ENCODE results near the gene FBXO31. TPM values are rescaled to one million over a fixed set of nuclear protein-coding genes. Genes with fewer than 3 reads are reported as not detected.
"Not testable (repeated sequence)": the region's sequence is repeated elsewhere in the genome, so short reads cannot be mapped to it uniquely, and the experiment has no call there.

FBXO31 gene
- total RNA-seq, 1 donor from 2014 or later = 30.6 TPM

DNA sequence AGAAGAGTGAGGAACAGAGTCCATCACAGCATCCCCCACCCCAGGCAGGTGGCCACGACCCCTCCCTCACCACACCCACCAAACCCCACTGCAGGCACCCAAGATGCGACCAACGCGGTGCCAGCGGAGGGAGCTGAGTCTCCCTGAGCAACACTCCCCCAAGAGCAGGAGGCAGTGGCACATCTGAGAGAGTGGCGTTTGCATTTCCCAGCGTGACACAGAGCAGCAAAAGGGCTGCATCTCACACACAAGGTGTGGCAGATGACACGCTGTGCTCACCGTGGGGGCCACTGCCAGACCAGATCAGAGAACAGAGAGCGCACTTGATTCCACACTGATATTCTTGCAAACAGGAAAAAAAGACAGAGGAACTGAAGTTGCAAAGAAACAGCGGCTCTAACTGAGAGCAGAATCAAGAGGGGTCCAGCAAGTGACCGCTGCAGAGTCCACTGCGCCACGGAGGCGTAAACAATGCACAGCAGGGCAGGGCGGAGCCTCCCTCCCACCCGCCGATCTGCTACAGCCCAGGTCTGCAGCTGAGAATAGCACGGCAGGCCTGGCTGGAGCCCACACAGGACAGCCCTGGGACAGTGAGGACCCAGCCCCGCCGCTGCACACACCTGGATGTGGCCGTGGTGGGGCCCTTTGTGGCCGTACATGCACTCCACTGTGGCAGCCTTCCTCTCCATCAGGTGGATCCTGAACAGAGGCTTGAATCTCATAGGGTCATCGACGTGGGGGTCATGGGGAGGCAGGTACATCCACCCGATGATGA is 40.4 kb downstream of the FBXO31 start:
- no peak overlapping the region for H3K27ac Mint-ChIP-seq (ENCODE audit: unreplicated experiment)
- H3K36me3 Mint-ChIP-seq (ENCODE audit: low read depth) = peaks cover 27% of the 10 kb centered on the region
- TF ChIP-seq, protein P1, sequence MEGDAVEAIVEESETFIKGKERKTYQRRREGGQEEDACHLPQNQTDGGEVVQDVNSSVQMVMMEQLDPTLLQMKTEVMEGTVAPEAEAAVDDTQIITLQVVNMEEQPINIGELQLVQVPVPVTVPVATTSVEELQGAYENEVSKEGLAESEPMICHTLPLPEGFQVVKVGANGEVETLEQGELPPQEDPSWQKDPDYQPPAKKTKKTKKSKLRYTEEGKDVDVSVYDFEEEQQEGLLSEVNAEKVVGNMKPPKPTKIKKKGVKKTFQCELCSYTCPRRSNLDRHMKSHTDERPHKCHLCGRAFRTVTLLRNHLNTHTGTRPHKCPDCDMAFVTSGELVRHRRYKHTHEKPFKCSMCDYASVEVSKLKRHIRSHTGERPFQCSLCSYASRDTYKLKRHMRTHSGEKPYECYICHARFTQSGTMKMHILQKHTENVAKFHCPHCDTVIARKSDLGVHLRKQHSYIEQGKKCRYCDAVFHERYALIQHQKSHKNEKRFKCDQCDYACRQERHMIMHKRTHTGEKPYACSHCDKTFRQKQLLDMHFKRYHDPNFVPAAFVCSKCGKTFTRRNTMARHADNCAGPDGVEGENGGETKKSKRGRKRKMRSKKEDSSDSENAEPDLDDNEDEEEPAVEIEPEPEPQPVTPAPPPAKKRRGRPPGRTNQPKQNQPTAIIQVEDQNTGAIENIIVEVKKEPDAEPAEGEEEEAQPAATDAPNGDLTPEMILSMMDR (IDR thresholded peaks at IDR 0.05) = no peak

DNA sequence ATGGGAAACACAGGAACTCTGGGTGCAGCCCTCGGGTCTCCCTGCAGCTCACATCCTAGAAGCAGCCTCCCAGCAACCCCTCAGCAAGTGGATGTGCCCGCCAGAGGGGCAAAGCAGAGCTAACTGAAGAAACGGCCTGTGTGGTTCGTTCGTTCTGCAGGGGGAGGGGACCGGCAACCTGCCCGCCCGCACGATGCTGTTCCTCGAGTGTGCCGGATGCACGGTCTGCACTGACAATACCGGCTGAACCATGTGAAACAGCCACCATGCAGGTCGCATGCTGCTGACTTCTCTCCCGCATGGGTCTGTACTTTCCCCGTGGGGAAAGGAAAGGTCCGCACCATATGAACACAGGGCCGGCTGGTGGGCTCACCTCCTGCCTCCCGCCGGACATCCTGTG is 41.1 kb downstream of the FBXO31 start:
- no peaks in the 10 kb centered on the region for H3K9me3 Mint-ChIP-seq (ENCODE audit: low read depth)
- TF ChIP-seq, protein P1 (IDR thresholded peaks at IDR 0.05) = no peak
- peaks cover 26% of the 10 kb centered on the region for H3K36me3 Mint-ChIP-seq (ENCODE audit: low read depth)
- no peaks in the 10 kb centered on the region for H3K27me3 Mint-ChIP-seq (ENCODE audit: low read depth)
- no peak overlapping the region for H3K27ac Mint-ChIP-seq (ENCODE audit: unreplicated experiment)
- no peak overlapping the region for H3K4me3 Mint-ChIP-seq (ENCODE audit: unreplicated experiment)
- peaks cover 16% of the 10 kb centered on the region for H3K4me1 Mint-ChIP-seq (ENCODE audit: low read depth)
- DNase-seq (ENCODE audit: low spot score) = no peak

More for the DNA sequence above, 40.4 kb downstream of the FBXO31 start:
- Mint-ChIP-seq H3K9me3 (ENCODE audit: low read depth) (no peaks in the 10 kb centered on the region), H3K4me1 (ENCODE audit: low read depth) (peaks cover 16% of the 10 kb centered on the region), H3K27me3 (ENCODE audit: low read depth) (no peaks in the 10 kb centered on the region), H3K4me3 (ENCODE audit: unreplicated experiment) (no peak overlapping the region)
- DNase-seq (ENCODE audit: low spot score) = no peak

DNA sequence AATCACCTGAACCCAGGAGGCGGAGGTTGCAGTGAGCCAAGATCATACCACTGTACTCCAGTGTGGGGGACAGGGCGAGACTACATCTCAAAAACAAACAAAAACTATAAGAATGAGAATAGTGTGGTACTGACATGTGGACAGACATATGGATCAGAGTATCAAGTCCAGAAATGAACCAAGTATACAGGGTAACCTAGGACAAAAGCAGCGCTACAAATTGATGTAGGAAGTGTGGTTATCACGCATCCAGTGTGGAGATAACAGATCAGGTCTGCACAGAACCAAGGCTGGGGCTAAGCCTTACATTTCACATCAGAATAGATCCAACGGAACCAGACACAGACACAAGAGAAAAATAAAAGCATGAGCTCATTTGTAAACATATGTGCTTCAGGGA is 43.4 kb downstream of the FBXO31 start:
- H3K4me3 Mint-ChIP-seq (ENCODE audit: unreplicated experiment) = no peak overlapping the region
- no peak overlapping the region for H3K27ac Mint-ChIP-seq (ENCODE audit: unreplicated experiment)
- H3K36me3 Mint-ChIP-seq (ENCODE audit: low read depth) = peaks cover 24% of the 10 kb centered on the region

DNA sequence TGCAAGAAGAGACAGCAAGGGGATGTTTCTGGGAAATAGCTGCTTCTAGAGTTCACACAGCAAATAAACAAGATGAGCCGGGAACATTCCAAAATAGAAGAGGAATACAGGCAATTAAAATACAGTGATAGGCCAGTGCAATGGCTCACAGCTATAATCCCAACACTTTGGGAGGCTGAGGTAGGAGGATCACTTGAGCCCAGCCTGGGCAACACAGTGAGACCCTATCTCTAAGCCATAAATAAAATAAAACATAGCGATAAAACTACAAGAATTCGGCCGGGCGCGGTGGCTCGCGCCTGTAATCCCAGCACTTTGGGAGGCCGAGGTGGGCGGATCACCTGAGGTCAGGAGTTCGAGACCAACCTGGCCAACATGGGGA is 43.9 kb downstream of the FBXO31 start:
- not testable (repeated sequence) for H3K4me3 Mint-ChIP-seq (ENCODE audit: unreplicated experiment); H3K9me3 Mint-ChIP-seq (ENCODE audit: low read depth); H3K4me1 Mint-ChIP-seq (ENCODE audit: low read depth); H3K27ac Mint-ChIP-seq (ENCODE audit: unreplicated experiment); DNase-seq (ENCODE audit: low spot score); H3K27me3 Mint-ChIP-seq (ENCODE audit: low read depth)
- H3K36me3 Mint-ChIP-seq (ENCODE audit: low read depth) = peaks cover 22% of the 10 kb centered on the region

More for the DNA sequence above, 43.4 kb downstream of the FBXO31 start:
- Mint-ChIP-seq H3K9me3 (ENCODE audit: low read depth) (no peaks in the 10 kb centered on the region), H3K4me1 (ENCODE audit: low read depth) (peaks cover 10% of the 10 kb centered on the region), H3K27me3 (ENCODE audit: low read depth) (no peaks in the 10 kb centered on the region)
- no peak for DNase-seq (ENCODE audit: low spot score)
- TF ChIP-seq, protein P1 (IDR thresholded peaks at IDR 0.05) = no peak

DNA sequence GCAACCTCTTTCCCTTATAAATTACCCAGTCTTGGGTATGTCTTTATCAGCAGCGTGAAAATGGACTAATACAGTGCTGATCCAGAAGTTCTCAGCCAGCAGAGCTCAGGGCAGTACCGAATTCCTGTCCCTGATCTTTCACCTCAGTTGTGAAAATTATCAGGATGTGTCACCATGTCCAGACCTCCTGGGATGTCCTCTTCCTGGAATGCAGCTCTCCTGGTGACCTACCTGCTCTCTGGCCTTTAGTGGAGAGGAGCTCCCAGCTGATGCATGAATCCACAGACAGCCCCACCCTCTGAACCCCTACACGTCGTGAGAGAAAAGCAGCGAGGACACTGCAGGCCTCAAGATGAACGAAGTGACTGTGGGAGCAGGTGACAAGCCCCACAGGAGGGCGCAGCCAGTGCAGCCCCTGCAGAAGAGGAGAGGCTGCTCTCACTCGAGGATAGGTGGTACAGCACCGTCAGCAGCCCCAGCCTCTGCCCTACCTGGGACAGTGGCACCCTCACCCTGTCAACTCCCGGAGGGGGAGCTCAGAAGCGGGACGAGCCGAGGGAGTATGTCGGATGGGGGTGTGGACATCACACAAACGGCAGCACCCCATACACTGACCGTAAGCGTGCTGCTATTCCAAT is 44.4 kb downstream of the FBXO31 start:
- Mint-ChIP-seq H3K4me3 (ENCODE audit: unreplicated experiment) (no peak overlapping the region), H3K27ac (ENCODE audit: unreplicated experiment) (no peak overlapping the region), H3K4me1 (ENCODE audit: low read depth) (peaks cover 3% of the 10 kb centered on the region), H3K9me3 (ENCODE audit: low read depth) (no peaks in the 10 kb centered on the region), H3K27me3 (ENCODE audit: low read depth) (no peaks in the 10 kb centered on the region), H3K36me3 (ENCODE audit: low read depth) (peaks cover 24% of the 10 kb centered on the region)
- TF ChIP-seq, protein P1 (IDR thresholded peaks at IDR 0.05) = no peak
- DNase-seq (ENCODE audit: low spot score) = no peak
